ENCODE results near the gene GPATCH8.

Gene GPATCH8

GRCh38 chr17:44361292-44362260, 141.6 kb downstream of the GPATCH8 start:
- H3K4me3 ChIP-seq (ENCODE audit: low read depth, low read length) = no peak overlapping the region
- no peaks in the 10 kb centered on the region for H3K9me3 ChIP-seq
- H3K4me1 ChIP-seq = peaks cover 8% of the 10 kb centered on the region; the same call in 1 of the 2 replicates
- no peaks in the 10 kb centered on the region for H3K36me3 ChIP-seq
- no peaks in the 10 kb centered on the region for H3K27me3 ChIP-seq
- no peak for TF ChIP-seq CTCF (IDR thresholded peaks at IDR 0.05; ENCODE audit: low read depth, low read length)
- DNase-seq = no peak

GRCh38 chr17:44360826-44361225, 142.4 kb downstream of the GPATCH8 start:
- no peak for DNase-seq

GRCh38 chr17:44360144-44360533, 143.1 kb downstream of the GPATCH8 start:
- Histone ChIP-seq H3K9me3 (no peaks in the 10 kb centered on the region), H3K36me3 (no peaks in the 10 kb centered on the region), H3K27me3 (no peaks in the 10 kb centered on the region), H3K4me3 (ENCODE audit: low read depth, low read length) (no peak overlapping the region), H3K4me1 (peaks cover 8% of the 10 kb centered on the region; the same call in 1 of the 2 replicates)
- no peak for TF ChIP-seq CTCF (IDR thresholded peaks at IDR 0.05; ENCODE audit: low read depth, low read length)
- no peak for DNase-seq

More at GRCh38 chr17:44360826-44361225, 142.4 kb downstream of the GPATCH8 start:
- H3K9me3 ChIP-seq = no peaks in the 10 kb centered on the region
- no peak for TF ChIP-seq CTCF (IDR thresholded peaks at IDR 0.05; ENCODE audit: low read depth, low read length)
- H3K36me3 ChIP-seq = no peaks in the 10 kb centered on the region
- H3K4me3 ChIP-seq (ENCODE audit: low read depth, low read length) = no peak overlapping the region
- H3K4me1 ChIP-seq = peaks cover 8% of the 10 kb centered on the region; the same call in 1 of the 2 replicates
- H3K27me3 ChIP-seq = no peaks in the 10 kb centered on the region

- Histone ChIP-seq H3K36me3 (no peaks in the 10 kb centered on the region), H3K9me3 (no peaks in the 10 kb centered on the region), H3K4me3 (ENCODE audit: low read depth, low read length) (no peak overlapping the region), H3K4me1 (peaks cover 8% of the 10 kb centered on the region; the same call in 1 of the 2 replicates), H3K27me3 (no peaks in the 10 kb centered on the region)
- no peak for TF ChIP-seq CTCF (IDR thresholded peaks at IDR 0.05; ENCODE audit: low read depth, low read length)
- DNase-seq = no peak
Measured at GRCh38 chr17:44359458-44360143, 143.6 kb downstream of the GPATCH8 start.

GRCh38 chr17:44359006-44359405, 144.2 kb downstream of the GPATCH8 start:
- Histone ChIP-seq H3K4me3 (ENCODE audit: low read depth, low read length) (no peak overlapping the region), H3K9me3 (no peaks in the 10 kb centered on the region), H3K27me3 (no peaks in the 10 kb centered on the region), H3K36me3 (no peaks in the 10 kb centered on the region), H3K4me1 (peaks cover 8% of the 10 kb centered on the region; the same call in 1 of the 2 replicates)
- no peak for DNase-seq
- TF ChIP-seq CTCF (IDR thresholded peaks at IDR 0.05; ENCODE audit: low read depth, low read length) = no peak
